Caco-2 (cell line): Measurements from ENCODE around the gene SEC61G. TPM values are rescaled to one million over a fixed set of nuclear protein-coding genes. Genes with fewer than 3 reads are reported as not detected.

Experiments
- BruUV-seq: library from RNA; stranded (reverse); fragments of 400-500 nt; replicated peaks from 2 replicates; lab custom pipeline; 2021; lab: Mats Ljungman, UMichigan
- CTCF ChIA-PET: fragments of 300-600 bp; sonication (Branson Sonifier 250); formaldehyde crosslinking; loops from one replicate; lab custom pipeline; 2022; ENCODE audit warnings: antibody characterized with exemption; lab: Charles Lee
- POLR2A ChIA-PET: fragments of 300-600 bp; sonication (Branson Sonifier 250); formaldehyde crosslinking; loops from one replicate; lab custom pipeline; 2022; ENCODE audit warnings: antibody characterized with exemption; lab: Charles Lee
- DNase-seq, 2 experiments: peaks; one replicate each; pipeline versions ENCODE4 v3.0.0 to v3.0.0-alpha.2; 2020 to 2022
- H3K27me3 ChIP-seq: replicated peaks from 2 replicates; pipeline ENCODE4 v1.6.0; 2011; ENCODE audit warnings: low read length; ENCODE audit not compliant: control insufficient read depth, insufficient read depth
- H3K36me3 ChIP-seq: 2 replicates; pipeline ENCODE4 v1.5.1; 2011; ENCODE audit warnings: low read length; ENCODE audit not compliant: control insufficient read depth, insufficient read depth
- H3K4me1 ChIP-seq: fragments of 250-450 bp; sonication (Bioruptor Pico); 2 replicates; pipeline ENCODE4 v1.5.1; 2020; ENCODE audit warnings: mild to moderate bottlenecking
- H3K4me3 ChIP-seq: 2 replicates; pipeline ENCODE4 v1.5.1; 2011; ENCODE audit warnings: low read depth, mild to moderate bottlenecking, control low read depth, low read length
- H3K9me3 ChIP-seq: fragments of 250-450 bp; sonication (Bioruptor Pico); 2 replicates; pipeline ENCODE4 v1.5.1; 2020; ENCODE audit warnings: mild to moderate bottlenecking, moderate library complexity
- H3K27ac Mint-ChIP-seq: one replicate; pipeline ENCODE4 v1.8.0; 2022; ENCODE audit warnings: mixed read lengths; ENCODE audit not compliant: unreplicated experiment
- H3K27me3 Mint-ChIP-seq: one replicate; pipeline ENCODE4 v1.8.0; 2022; ENCODE audit warnings: mixed read lengths; ENCODE audit not compliant: insufficient read depth, unreplicated experiment
- H3K36me3 Mint-ChIP-seq: one replicate; pipeline ENCODE4 v1.8.0; 2022; ENCODE audit warnings: mild to moderate bottlenecking, mixed read lengths; ENCODE audit not compliant: insufficient read depth, unreplicated experiment
- H3K4me1 Mint-ChIP-seq: one replicate; pipeline ENCODE4 v1.8.0; 2022; ENCODE audit warnings: low read depth, mixed read lengths; ENCODE audit not compliant: unreplicated experiment
- H3K4me3 Mint-ChIP-seq: one replicate; pipeline ENCODE4 v1.8.0; 2022; ENCODE audit warnings: mild to moderate bottlenecking, moderate library complexity, mixed read lengths; ENCODE audit not compliant: unreplicated experiment
- H3K9me3 Mint-ChIP-seq: one replicate; pipeline ENCODE4 v1.8.0; 2022; ENCODE audit warnings: mixed read lengths; ENCODE audit not compliant: unreplicated experiment
- CTCF ChIP-seq, 2 experiments: fragments of 200-600 bp in 1 of 2; IDR thresholded peaks; 1 replicate in 1 of 2; 2 replicates in 1 of 2; pipeline versions ENCODE4 v1.5.1 to v1.8.0; 2011 to 2022; ENCODE audit warnings: antibody characterized with exemption in 1 of 2, control low read depth in 1 of 2, inconsistent platforms in 1 of 2, low read depth in 1 of 2, low read length in 1 of 2, mild to moderate bottlenecking in 1 of 2, moderate library complexity in 1 of 2; ENCODE audit not compliant: insufficient read depth in 1 of 2, severe bottlenecking in 1 of 2, unreplicated experiment in 1 of 2
- intact Hi-C: fragments of 100-400 bp; cut with micrococcal nuclease; formaldehyde crosslinking; loops from one replicate; pipeline ENCODE4 v1.10.0; 2022; ENCODE audit not compliant: unreplicated experiment
- total RNA-seq: library from RNA; stranded (reverse); gene quantifications from 2 replicates; pipeline ENCODE4 v1.2.3, GENCODE V29; 2022

Gene SEC61G
- total RNA-seq, 1 experiment from 2014 or later = 189 TPM

GRCh38 chr7:54782314-54782713 lies 23.3 kb upstream of the SEC61G start:
- no peak for DNase-seq
- H3K36me3 Mint-ChIP-seq = no peaks in the 10 kb centered on the region
- Histone ChIP-seq H3K9me3 (no peaks in the 10 kb centered on the region), H3K27me3 (no peaks in the 10 kb centered on the region), H3K36me3 (no peaks in the 10 kb centered on the region), H3K4me1 (0 out of 2 replicates have a peak, but pooled peaks cover 4% of the 10 kb centered on the region), H3K4me3 (no peak overlapping the region)
- H3K27me3 Mint-ChIP-seq = peaks cover 4% of the 10 kb centered on the region
- POLR2A ChIA-PET = no interaction called here
- peaks cover 3% of the 10 kb centered on the region for H3K9me3 Mint-ChIP-seq
- no peak for TF ChIP-seq CTCF (IDR thresholded peaks at IDR 0.05; ENCODE audit: insufficient read depth in 1 of 2, low read depth in 1 of 2, low read length in 1 of 2, severe bottlenecking in 1 of 2, unreplicated experiment in 1 of 2)
- H3K4me1 Mint-ChIP-seq = peaks cover 9% of the 10 kb centered on the region
- no peak overlapping the region for H3K4me3 Mint-ChIP-seq
- BruUV-seq = no TSS peak
- no peak overlapping the region for H3K27ac Mint-ChIP-seq
- CTCF ChIA-PET = no interaction called here
- intact Hi-C loops = loop anchor here (10.0 kb wide), 1 partner anchor 372 kb away; no protein-coding TSS in a partner anchor

- no peaks in the 10 kb centered on the region; the same call in 1 of the 2 replicates for H3K9me3 ChIP-seq
- 0 out of 2 replicates have a peak, but pooled peaks cover 4% of the 10 kb centered on the region for H3K4me1 ChIP-seq
- BruUV-seq = no TSS peak
- Mint-ChIP-seq H3K9me3 (peaks cover 13% of the 10 kb centered on the region), H3K27me3 (peaks cover 4% of the 10 kb centered on the region), H3K27ac (no peak overlapping the region), H3K4me3 (no peak overlapping the region), H3K4me1 (peaks cover 9% of the 10 kb centered on the region), H3K36me3 (no peaks in the 10 kb centered on the region)
- ChIA-PET POLR2A (no interaction called here), CTCF (interaction anchor here (0.7 to 1.0 kb wide), 3 partner anchors 28 to 713 kb away, joined by 3 to 5 read pairs (median 4); no protein-coding TSS in a partner anchor)
- no peaks in the 10 kb centered on the region for H3K27me3 ChIP-seq
- no peak for TF ChIP-seq CTCF (IDR thresholded peaks at IDR 0.05; ENCODE audit: insufficient read depth in 1 of 2, low read depth in 1 of 2, low read length in 1 of 2, severe bottlenecking in 1 of 2, unreplicated experiment in 1 of 2)
- no peaks in the 10 kb centered on the region for H3K36me3 ChIP-seq
- intact Hi-C loops = loop anchor here (10.0 kb wide), 1 partner anchor 373 kb away; no protein-coding TSS in a partner anchor
- no peak overlapping the region for H3K4me3 ChIP-seq
- DNase-seq = no peak
Measured at GRCh38 chr7:54781134-54781920, 22.3 kb upstream of the SEC61G start.

- no peak for DNase-seq
- H3K4me1 Mint-ChIP-seq = peaks cover 4% of the 10 kb centered on the region
- 0 out of 2 replicates have a peak, but pooled peaks cover 3% of the 10 kb centered on the region for H3K4me1 ChIP-seq
- H3K36me3 ChIP-seq = no peaks in the 10 kb centered on the region
- H3K9me3 Mint-ChIP-seq = peaks cover 19% of the 10 kb centered on the region
- H3K27me3 Mint-ChIP-seq = peaks cover 4% of the 10 kb centered on the region
- H3K36me3 Mint-ChIP-seq = no peaks in the 10 kb centered on the region
- BruUV-seq = no TSS peak
- H3K4me3 Mint-ChIP-seq = no peak overlapping the region
- H3K4me3 ChIP-seq = no peak overlapping the region
- H3K9me3 ChIP-seq = peaks cover under 1% of the 10 kb centered on the region
- no peaks in the 10 kb centered on the region for H3K27me3 ChIP-seq
- intact Hi-C loops = loop anchor here (10.0 kb wide), 1 partner anchor 374 kb away; no protein-coding TSS in a partner anchor
- H3K27ac Mint-ChIP-seq = no peak overlapping the region
- no peak for TF ChIP-seq CTCF (IDR thresholded peaks at IDR 0.05; ENCODE audit: insufficient read depth in 1 of 2, low read depth in 1 of 2, low read length in 1 of 2, severe bottlenecking in 1 of 2, unreplicated experiment in 1 of 2)
- ChIA-PET CTCF (interaction anchor here (0.7 kb wide), 1 partner anchor 27 kb away, joined by 4 read pairs; no protein-coding TSS in a partner anchor), POLR2A (no interaction called here)
Measured at GRCh38 chr7:54780490-54780889, 21.5 kb upstream of the SEC61G start.
